Stomach (tissue), 4 donors: ENCODE results near the gene PRKD3.

Experiments used
- CTCF ChIP-seq, 7 experiments: fragments of 450-650 bp in 4 of 7; fragments of 200-600 bp in 3 of 7; sonication (generic) in 3 of 7; IDR thresholded peaks; one replicate each; pipeline ENCODE4 v1.5.1; 2016 to 2019; ENCODE audit warnings: antibody characterized with exemption in 7 of 7, control low read depth in 2 of 7, mild to moderate bottlenecking in 1 of 7
- POLR2AphosphoS5 ChIP-seq, 3 donors: sonication (generic); formaldehyde crosslinking; IDR thresholded peaks; one replicate each; pipeline ENCODE4 v1.6.1; 2016; ENCODE audit warnings: antibody characterized with exemption in 3 of 3

- no peak for TF ChIP-seq CTCF (IDR thresholded peaks at IDR 0.05)
- no peak for TF ChIP-seq POLR2AphosphoS5 (IDR thresholded peaks at IDR 0.05)
Observed at GRCh38 chr2:37284381-37284780, 40.3 kb downstream of the PRKD3 start.
